ENCODE data around the gene CBLN1. TPM values are rescaled to one million over a fixed set of nuclear protein-coding genes. Genes with fewer than 3 reads are reported as not detected.

The CBLN1 gene
- total RNA-seq, 2 donors from 2014 or later = not detected

Other genes with a start within 250 kb of the CBLN1 start
- not detected for gene C16orf78, start 92.0 kb upstream of the CBLN1 start, total RNA-seq

All from natural killer cell treated with Interleukin-12 subunit alpha and Interleukin-12 subunit beta and Interleukin-15 and Interleukin-18, amount 100 ng/mL, for 72 hours (primary cell).